Right lobe of liver (tissue), 4 donors: ENCODE results near the gene PTPN3.

Experiments
- POLR2A ChIP-seq: fragments of 450-650 bp; IDR thresholded peaks from one replicate; pipeline ENCODE4 v1.6.1; 2017; ENCODE audit warnings: antibody characterized with exemption, mild to moderate bottlenecking
- TF ChIP-seq, protein P1 (sequence below), 4 donors: fragments of 200-600 bp in 3 of 4; fragments of 450-650 bp in 1 of 4; IDR thresholded peaks; one replicate each; pipeline versions ENCODE4 v1.5.1 to v1.8.0; 2016 to 2022; ENCODE audit warnings: antibody characterized with exemption in 4 of 4, mild to moderate bottlenecking in 2 of 4
- donor health status: DM: no; HTN: no; CAD: no.
- donor health status: DM: no; HTN: no; CAD: no.
- donor health status: DM: no; HTN: yes; CAD: no.

- TF ChIP-seq POLR2A, result no peak
- TF ChIP-seq, protein P1, sequence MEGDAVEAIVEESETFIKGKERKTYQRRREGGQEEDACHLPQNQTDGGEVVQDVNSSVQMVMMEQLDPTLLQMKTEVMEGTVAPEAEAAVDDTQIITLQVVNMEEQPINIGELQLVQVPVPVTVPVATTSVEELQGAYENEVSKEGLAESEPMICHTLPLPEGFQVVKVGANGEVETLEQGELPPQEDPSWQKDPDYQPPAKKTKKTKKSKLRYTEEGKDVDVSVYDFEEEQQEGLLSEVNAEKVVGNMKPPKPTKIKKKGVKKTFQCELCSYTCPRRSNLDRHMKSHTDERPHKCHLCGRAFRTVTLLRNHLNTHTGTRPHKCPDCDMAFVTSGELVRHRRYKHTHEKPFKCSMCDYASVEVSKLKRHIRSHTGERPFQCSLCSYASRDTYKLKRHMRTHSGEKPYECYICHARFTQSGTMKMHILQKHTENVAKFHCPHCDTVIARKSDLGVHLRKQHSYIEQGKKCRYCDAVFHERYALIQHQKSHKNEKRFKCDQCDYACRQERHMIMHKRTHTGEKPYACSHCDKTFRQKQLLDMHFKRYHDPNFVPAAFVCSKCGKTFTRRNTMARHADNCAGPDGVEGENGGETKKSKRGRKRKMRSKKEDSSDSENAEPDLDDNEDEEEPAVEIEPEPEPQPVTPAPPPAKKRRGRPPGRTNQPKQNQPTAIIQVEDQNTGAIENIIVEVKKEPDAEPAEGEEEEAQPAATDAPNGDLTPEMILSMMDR (IDR thresholded peaks at IDR 0.05), result no peak
Measured at GRCh38 chr9:109456811-109457210, 41.3 kb downstream of the PTPN3 start.
